Measurements from ENCODE around the gene MAP3K10. TPM values are rescaled to one million over a fixed set of nuclear protein-coding genes. Genes with fewer than 3 reads are reported as not detected.

The MAP3K10 gene
- total and polyA plus RNA-seq, 2 donors from 2014 or later, result 15.0 to 17.3 TPM

- Histone ChIP-seq H3K4me1 (ENCODE audit: control insufficient read depth in 2 of 3, insufficient read depth in 2 of 3, low read depth in 1 of 3, low read length in 3 of 3) (no peaks in the 10 kb centered on the region), H3K27ac (ENCODE audit: low read depth in 2 of 2, low read length in 2 of 2) (no peak overlapping the region), H3K9ac (ENCODE audit: low read length in 3 of 3) (no peak overlapping the region), H3K36me3 (ENCODE audit: control insufficient read depth in 2 of 3, insufficient read depth in 3 of 3, low read length in 3 of 3) (no peaks in the 10 kb centered on the region), H3K9me3 (ENCODE audit: control insufficient read depth in 2 of 3, insufficient read depth in 1 of 3, low read length in 3 of 3) (peaks cover 0 to 4% (median 0%) of the 10 kb centered on the region in 3 donors), H3K4me3 (ENCODE audit: low read length in 3 of 3) (no peak overlapping the region), H3K27me3 (ENCODE audit: control insufficient read depth, insufficient read depth, low read length) (no peaks in the 10 kb centered on the region)
- TF ChIP-seq CTCF (IDR thresholded peaks at IDR 0.05; ENCODE audit: borderline replicate concordance, extremely low read depth, insufficient read depth), result no peak
- DNase-seq (no peak), FAIRE-seq (no peak)
- intact Hi-C loops (cut with DNase I), result no loop called here
Observed at GRCh38 chr19:40178756-40179155, 12.5 kb upstream of the MAP3K10 start.

GRCh38 chr19:40184273-40184672, 7.0 kb upstream of the MAP3K10 start:
- no peak for TF ChIP-seq CTCF (IDR thresholded peaks at IDR 0.05; ENCODE audit: borderline replicate concordance, extremely low read depth, insufficient read depth)
- H3K4me1 ChIP-seq (ENCODE audit: control insufficient read depth in 2 of 3, insufficient read depth in 2 of 3, low read depth in 1 of 3, low read length in 3 of 3), result no peaks in the 10 kb centered on the region
- no peak overlapping the region for H3K4me3 ChIP-seq (ENCODE audit: low read length in 3 of 3)
- DNase-seq (no peak), FAIRE-seq (no peak)
- no peaks in the 10 kb centered on the region for H3K27me3 ChIP-seq (ENCODE audit: control insufficient read depth, insufficient read depth, low read length)
- H3K9me3 ChIP-seq (ENCODE audit: control insufficient read depth in 2 of 3, insufficient read depth in 1 of 3, low read length in 3 of 3), result no peaks in the 10 kb centered on the region
- H3K9ac ChIP-seq (ENCODE audit: low read length in 3 of 3), result no peak overlapping the region
- no peak overlapping the region for H3K27ac ChIP-seq (ENCODE audit: low read depth in 2 of 2, low read length in 2 of 2)
- H3K36me3 ChIP-seq (ENCODE audit: control insufficient read depth in 2 of 3, insufficient read depth in 3 of 3, low read length in 3 of 3), result no peaks in the 10 kb centered on the region
- intact Hi-C loops (cut with DNase I), result no loop called here

GRCh38 chr19:40191836-40192646, 815 bp downstream of the MAP3K10 start:
- DNase-seq (peak; percentile 35 to 80 (median 66)), FAIRE-seq (no peak)
- peaks cover 0 to 9% (median 0%) of the 10 kb centered on the region in 3 donors for H3K4me1 ChIP-seq (ENCODE audit: control insufficient read depth in 2 of 3, insufficient read depth in 2 of 3, low read depth in 1 of 3, low read length in 3 of 3)
- H3K4me3 ChIP-seq (ENCODE audit: low read length in 3 of 3), result peak overlapping the region in 1 of 3 donors; percentile 56
- TF ChIP-seq CTCF (IDR thresholded peaks at IDR 0.05; ENCODE audit: borderline replicate concordance, extremely low read depth, insufficient read depth), result no peak
- no peak overlapping the region for H3K27ac ChIP-seq (ENCODE audit: low read depth in 2 of 2, low read length in 2 of 2)
- intact Hi-C loops (cut with DNase I), result no loop called here
- no peaks in the 10 kb centered on the region for H3K27me3 ChIP-seq (ENCODE audit: control insufficient read depth, insufficient read depth, low read length)
- H3K9me3 ChIP-seq (ENCODE audit: control insufficient read depth in 2 of 3, insufficient read depth in 1 of 3, low read length in 3 of 3), result no peaks in the 10 kb centered on the region
- no peak overlapping the region for H3K9ac ChIP-seq (ENCODE audit: low read length in 3 of 3)
- H3K36me3 ChIP-seq (ENCODE audit: control insufficient read depth in 2 of 3, insufficient read depth in 3 of 3, low read length in 3 of 3), result no peaks in the 10 kb centered on the region
